ENCODE measurements around the gene NFIX.

Gene NFIX

GRCh38 chr19:13087795-13088537 is 92.7 kb downstream of the NFIX start:
- no peak for TF ChIP-seq ZNF274 (IDR thresholded peaks at IDR 0.05; ENCODE audit: low read depth, low read length)
- H3K4me3 ChIP-seq (ENCODE audit: low read length) = no peak overlapping the region

- TF ChIP-seq ZNF274 (IDR thresholded peaks at IDR 0.05; ENCODE audit: low read depth, low read length) = no peak
- no peak overlapping the region for H3K4me3 ChIP-seq (ENCODE audit: low read length)
These were observed 94.0 kb downstream of the NFIX start for GRCh38 chr19:13089139-13089856.

DNA sequence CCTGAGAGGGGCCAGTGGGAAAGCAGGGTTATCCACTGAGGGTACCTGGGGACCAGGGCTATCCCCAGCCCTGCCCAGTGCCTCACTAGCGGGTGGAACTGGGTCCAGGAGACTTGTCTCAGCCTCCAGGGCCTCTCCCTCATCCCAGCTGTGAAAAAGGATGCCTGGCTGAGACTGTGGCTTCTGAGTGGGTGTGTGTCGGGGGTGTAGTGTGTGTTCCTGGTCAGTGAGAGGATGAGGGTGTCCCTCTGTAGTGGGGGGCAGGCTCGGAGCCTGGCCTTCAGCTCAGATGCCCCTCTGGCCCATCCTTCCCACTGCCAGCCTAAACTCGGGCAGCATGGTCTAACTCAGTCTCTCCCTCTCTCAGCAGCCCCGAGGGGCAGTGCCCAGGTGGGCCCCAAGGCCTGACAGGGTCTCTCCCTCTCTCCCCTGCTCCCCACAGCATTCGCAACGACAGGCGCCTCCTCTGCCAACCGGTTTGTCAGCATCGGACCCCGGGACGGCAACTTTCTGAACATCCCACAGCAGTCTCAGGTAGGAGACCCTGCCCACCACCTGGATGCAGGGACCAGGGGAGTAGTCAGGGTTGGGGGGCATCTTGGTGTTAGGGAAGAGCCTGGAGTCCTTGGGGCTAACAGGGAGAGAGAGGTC is 94.7 kb downstream of the NFIX start:
- TF ChIP-seq ZNF274 (IDR thresholded peaks at IDR 0.05; ENCODE audit: low read depth, low read length) = no peak

DNA sequence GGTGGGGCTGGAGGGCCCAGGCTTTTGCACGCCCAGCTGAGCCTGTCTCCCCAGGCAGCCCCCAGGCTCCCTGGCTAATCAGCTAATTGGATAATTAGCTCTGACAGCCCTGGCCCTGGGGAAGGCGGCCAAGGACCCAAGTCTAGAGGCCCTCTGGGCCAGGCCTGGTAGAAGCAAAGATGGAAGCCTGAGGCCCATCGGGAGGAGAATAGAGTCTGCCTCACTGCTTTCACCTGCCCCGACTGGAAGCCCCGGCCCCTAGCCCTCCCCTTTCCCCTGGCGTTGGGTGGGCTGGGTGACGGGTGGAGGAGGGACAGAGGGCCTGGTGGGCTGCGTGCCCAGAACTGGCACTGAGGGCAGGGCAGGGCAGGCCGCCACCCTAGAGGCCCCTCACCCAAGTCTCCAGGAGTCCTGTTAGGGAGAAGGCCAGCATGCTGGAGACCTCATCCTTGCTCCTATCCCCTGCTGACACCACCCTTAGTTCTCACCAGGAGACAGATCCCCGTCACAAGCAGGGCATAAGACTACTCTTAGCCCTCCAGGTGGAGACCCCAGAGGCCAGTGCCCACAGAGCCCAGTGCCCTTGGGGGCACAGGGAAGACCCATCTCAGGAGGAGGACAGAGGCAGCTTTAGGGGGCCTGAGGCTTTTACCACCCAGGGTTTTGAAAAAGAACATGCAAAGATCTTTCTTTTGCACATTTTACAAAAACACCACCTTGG is 95.4 kb downstream of the NFIX start:
- TF ChIP-seq ZNF274 (IDR thresholded peaks at IDR 0.05; ENCODE audit: low read depth, low read length) = no peak

More for the DNA sequence above, 94.7 kb downstream of the NFIX start:
- H3K4me3 ChIP-seq (ENCODE audit: low read length) = no peak overlapping the region

DNA sequence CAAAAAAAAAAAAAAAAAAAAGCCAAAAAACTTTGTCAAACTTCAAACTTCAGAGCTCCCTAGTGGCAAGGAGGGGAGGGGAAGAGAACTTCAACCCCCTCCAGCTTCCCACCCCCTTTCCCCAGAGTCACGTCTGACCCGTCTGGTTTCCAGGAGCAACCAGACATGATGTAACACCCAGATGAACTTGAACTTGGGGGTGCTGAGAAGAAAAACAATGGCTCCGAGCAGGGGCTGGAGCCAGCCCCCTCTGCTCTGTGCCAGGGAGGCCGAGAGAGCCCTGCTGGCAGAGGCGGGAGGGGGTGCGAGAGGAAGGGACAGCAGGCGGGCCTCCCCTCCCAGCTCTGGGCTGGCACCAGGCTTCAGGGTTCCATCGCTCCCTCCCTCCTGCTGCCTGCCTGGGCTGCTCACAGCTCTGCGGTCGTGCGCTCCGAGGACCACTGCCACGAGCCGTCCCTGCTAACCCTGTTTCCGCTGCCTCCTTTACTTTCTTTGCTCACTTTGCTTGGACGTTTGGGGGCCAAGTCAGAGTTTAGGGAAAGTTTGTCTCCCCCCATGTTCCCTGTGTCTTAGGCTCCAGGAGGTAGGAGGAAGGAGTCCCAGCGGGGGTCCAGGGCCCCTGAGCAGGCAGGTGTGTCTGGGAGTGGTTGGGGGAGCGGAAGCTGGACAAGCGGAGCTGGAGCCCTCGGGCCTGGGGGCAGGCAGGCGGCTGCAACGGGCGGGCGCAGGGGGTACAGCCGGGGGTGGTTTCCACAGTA is 96.3 kb downstream of the NFIX start:
- no peak overlapping the region for H3K4me3 ChIP-seq (ENCODE audit: low read length)
- TF ChIP-seq ZNF274 (IDR thresholded peaks at IDR 0.05; ENCODE audit: low read depth, low read length) = no peak

More for the DNA sequence above, 95.4 kb downstream of the NFIX start:
- H3K4me3 ChIP-seq (ENCODE audit: low read length) = no peak overlapping the region

GRCh38 chr19:13092158-13092543 is 96.9 kb downstream of the NFIX start:
- no peak overlapping the region for H3K4me3 ChIP-seq (ENCODE audit: low read length)
- no peak for TF ChIP-seq ZNF274 (IDR thresholded peaks at IDR 0.05; ENCODE audit: low read depth, low read length)

DNA sequence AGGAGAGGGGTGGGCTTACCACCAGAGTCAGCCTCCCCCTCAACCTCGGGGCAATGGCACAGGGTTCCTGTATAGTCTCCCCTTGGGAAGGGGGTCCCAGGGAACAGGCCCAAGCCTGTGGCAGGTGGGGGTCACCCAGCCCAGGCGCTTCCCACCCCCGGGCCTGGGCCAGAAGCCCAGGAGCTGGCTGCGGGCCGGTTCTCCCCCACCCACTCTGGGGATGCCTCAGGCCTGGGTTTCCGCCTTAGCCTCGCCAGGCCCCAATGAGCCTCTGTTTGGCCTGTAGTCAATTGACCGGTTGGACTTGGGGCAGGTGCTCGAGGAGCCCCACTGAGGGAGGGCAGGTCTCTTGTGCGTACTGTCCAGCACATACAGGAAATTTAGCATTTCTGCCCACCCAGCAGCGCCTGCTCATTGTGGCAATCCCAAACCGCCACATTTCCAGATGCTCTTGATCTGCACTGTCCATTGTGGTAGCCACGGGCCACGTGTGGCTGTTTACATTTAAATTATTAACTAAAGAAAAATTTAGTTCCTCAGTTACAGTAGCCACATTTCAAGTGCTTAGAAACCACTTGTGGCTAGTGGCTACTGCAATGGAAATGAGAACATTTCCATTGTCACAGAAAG is 97.4 kb downstream of the NFIX start:
- no peak for TF ChIP-seq ZNF274 (IDR thresholded peaks at IDR 0.05; ENCODE audit: low read depth, low read length)
- H3K4me3 ChIP-seq (ENCODE audit: low read length) = no peak overlapping the region

DNA sequence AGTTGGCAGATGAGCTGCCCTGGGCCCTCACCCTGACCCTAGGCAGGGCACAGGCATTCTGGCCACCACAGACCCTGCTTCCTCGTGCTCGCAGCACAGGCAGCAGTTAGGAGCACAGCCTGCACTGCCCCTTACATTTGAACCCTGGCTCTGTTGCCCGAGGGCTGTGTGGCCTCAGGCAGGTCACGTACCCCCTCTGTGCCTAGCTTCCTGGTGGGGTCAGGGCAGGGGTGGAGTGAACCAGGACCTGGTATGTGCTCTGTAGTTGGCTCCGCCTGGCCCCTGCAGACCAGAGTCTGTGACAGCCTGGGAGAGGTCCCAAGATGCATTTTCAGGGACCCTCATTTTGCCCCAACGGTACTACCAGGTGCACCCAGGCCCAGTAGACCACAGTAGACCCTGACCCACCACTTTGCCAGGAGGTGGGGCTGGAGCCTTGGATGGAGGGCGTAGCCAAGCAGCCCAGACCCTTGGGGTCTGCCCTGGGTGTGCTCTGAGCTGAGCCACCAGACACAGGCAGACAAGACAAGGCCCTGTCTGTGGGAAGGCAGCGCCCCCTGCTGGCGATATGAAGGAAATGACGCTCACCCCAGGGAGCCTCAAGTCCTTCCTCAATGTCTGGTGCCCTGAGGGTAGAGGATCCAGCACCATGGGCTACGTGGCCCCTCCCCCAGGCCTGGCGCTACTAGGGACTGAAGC is 98.3 kb downstream of the NFIX start:
- H3K4me3 ChIP-seq (ENCODE audit: low read length) = no peak overlapping the region
- TF ChIP-seq ZNF274 (IDR thresholded peaks at IDR 0.05; ENCODE audit: low read depth, low read length) = no peak

- no peak for TF ChIP-seq ZNF274 (IDR thresholded peaks at IDR 0.05; ENCODE audit: low read depth, low read length)
- H3K4me3 ChIP-seq (ENCODE audit: low read length) = no peak overlapping the region
These were observed 98.8 kb downstream of the NFIX start for GRCh38 chr19:13094106-13094504.

GRCh38 chr19:13094771-13095392 is 99.6 kb downstream of the NFIX start:
- TF ChIP-seq ZNF274 (IDR thresholded peaks at IDR 0.05; ENCODE audit: low read depth, low read length) = no peak
- no peak overlapping the region; the same call in 1 of the 2 replicates for H3K4me3 ChIP-seq (ENCODE audit: low read length)

DNA sequence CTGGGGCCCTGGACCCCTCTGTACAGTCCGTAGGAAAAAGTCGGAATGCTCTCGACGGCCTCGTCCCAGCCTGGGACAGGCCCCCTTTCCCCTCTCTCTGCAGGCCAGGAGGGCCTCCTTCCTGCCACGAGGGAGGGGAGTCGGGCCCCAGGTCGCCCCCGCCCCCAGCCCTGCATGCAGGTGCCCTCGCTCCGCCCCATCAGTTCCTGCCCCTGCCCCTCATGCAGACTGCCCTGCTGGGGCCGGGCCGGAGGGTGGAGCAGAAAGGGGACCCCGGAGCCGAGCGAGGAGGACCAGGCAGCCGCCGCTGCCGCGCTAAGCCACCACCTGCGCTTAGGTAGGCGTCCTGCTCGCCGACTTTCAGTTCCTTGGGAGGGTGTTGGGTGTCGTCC is 100.1 kb downstream of the NFIX start:
- no peak for TF ChIP-seq ZNF274 (IDR thresholded peaks at IDR 0.05; ENCODE audit: low read depth, low read length)
- no peak overlapping the region; the same call in 1 of the 2 replicates for H3K4me3 ChIP-seq (ENCODE audit: low read length)

Data from GM08714 (cell line).